ENCODE measurements around the gene ZNF524. TPM values are rescaled to one million over a fixed set of nuclear protein-coding genes. Genes with fewer than 3 reads are reported as not detected.

Gene ZNF524
- total and polyA plus RNA-seq, 9 of the 15 experiments (the other 6 are each of a cell fraction or from before 2014, with no cell fraction given) = 0.08 to 15.6 (median 2.9) TPM

- no peak for TF ChIP-seq AFF4 (CRISPR knock-in tag; IDR thresholded peaks at IDR 0.05)
Observed at GRCh38 chr19:55613396-55613795, 13.3 kb downstream of the ZNF524 start (continued).

- H3K9me1 ChIP-seq (ENCODE audit: control insufficient read depth, insufficient read depth, low read length) = no peaks in the 10 kb centered on the region
Observed at GRCh38 chr19:55613930-55614710, 14.0 kb downstream of the ZNF524 start.

More at GRCh38 chr19:55613930-55614710, 14.0 kb downstream of the ZNF524 start:
- H4K20me1 ChIP-seq (replicated peaks; ENCODE audit: control insufficient read depth, insufficient read depth, low read length) = no peaks in the 10 kb centered on the region
- peaks cover 35% of the 10 kb centered on the region; the same call in 2 of the 3 replicates for H3K36me3 ChIP-seq (ENCODE audit: control insufficient read depth, insufficient read depth, low read length)
- no peak overlapping the region for H3K27ac ChIP-seq (ENCODE audit: extremely low read depth, low read depth, low read length)
- WGBS (ENCODE audit: insufficient coverage, low coverage, missing lambda C conversion rate) = 87% methylated on average over 9 of the region's 75 CpGs
- TF ChIP-seq ZNF609 (CRISPR knock-in tag; IDR thresholded peaks at IDR 0.05; ENCODE audit: borderline replicate concordance) = no peak
- TF ChIP-seq RBFOX2 (IDR thresholded peaks at IDR 0.05; ENCODE audit: low read depth, low read length) = peak; percentile 22; the same call in 1 of the 2 replicates
- BruUV-seq (replicated peaks) = no TSS peak
- ChIA-PET POLR2A (no interaction called here), CTCF (ENCODE audit: low intra/inter-chr PET ratio) (no interaction called here)
- H3K4me2 ChIP-seq (ENCODE audit: insufficient read depth, low read length) = no peak overlapping the region
- H2AFZ ChIP-seq (ENCODE audit: low read depth, low read length) = no peak overlapping the region
- in situ Hi-C loops (cut with MboI) (no loop called here), intact Hi-C loops (cut with micrococcal nuclease) (no loop called here)
- H3K9ac ChIP-seq (ENCODE audit: insufficient read depth in 1 of 2, low read depth in 2 of 2, low read length in 2 of 2) = no peak overlapping the region
- FAIRE-seq (no peak), ATAC-seq (no peak), DNase-seq (ENCODE audit: extremely low read depth in 1 of 4, low spot score in 3 of 4) (peak in 1 of 4 experiments; percentile 18)
- peaks cover 6% of the 10 kb centered on the region; the same call in 1 of the 3 replicates for H3K79me2 ChIP-seq (ENCODE audit: control insufficient read depth, insufficient read depth, low read length)
- H3K4me1 ChIP-seq (replicated peaks in 1 of 2; ENCODE audit: control insufficient read depth in 2 of 2, insufficient read depth in 2 of 2, low read length in 2 of 2) = peaks cover 0 to 5% of the 10 kb centered on the region in 2 experiments; a peak in 2 of 5 replicates
- H3K4me3 ChIP-seq = no peak overlapping the region
- H3K27me3 ChIP-seq (ENCODE audit: control insufficient read depth in 2 of 2, insufficient read depth in 2 of 2, low read length in 2 of 2) = no peaks in the 10 kb centered on the region
- no peaks in the 10 kb centered on the region for H3K9me3 ChIP-seq (replicated peaks; ENCODE audit: control insufficient read depth, insufficient read depth, low read depth, low read length)
